D721Med (cell line): ENCODE measurements around the gene TCAF1.

Source experiments
- DNase-seq: peaks from one replicate; pipeline ENCODE4 v3.0.0; 2011; ENCODE audit warnings: low spot score; ENCODE audit not compliant: insufficient read length
- FAIRE-seq: peaks from 2 replicates; lab custom pipeline; 2011; peaks lifted over from hg19 to GRCh38; lab: Jason Lieb, UNC
- TF ChIP-seq, protein P1 (sequence below): IDR thresholded peaks from 2 replicates; pipeline ENCODE4 v1.5.1; 2012; ENCODE audit warnings: mild to moderate bottlenecking, control low read depth; ENCODE audit not compliant: insufficient read depth; ENCODE audit errors: missing control alignments

TCAF1 gene

DNA sequence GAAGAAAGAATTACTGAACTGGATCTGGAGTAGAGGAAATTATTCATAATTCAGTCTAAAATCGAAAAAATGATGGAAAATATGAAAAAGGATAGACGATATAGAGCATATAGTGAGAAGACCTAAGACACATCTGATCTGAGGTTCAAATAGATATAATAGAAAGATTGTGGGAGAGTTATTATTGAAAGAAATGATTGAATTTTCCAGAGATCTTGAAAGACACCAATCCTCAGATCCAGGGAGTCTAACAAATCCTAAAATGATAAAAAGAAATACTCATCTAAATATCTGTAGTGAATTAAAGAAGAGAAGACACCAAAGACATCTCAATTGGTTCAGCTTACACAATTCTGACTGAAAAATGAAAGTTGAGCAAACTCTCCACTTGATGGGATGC, 12.9 kb downstream of the TCAF1 start:
- FAIRE-seq = no peak
- no peak for DNase-seq
- TF ChIP-seq, protein P1, sequence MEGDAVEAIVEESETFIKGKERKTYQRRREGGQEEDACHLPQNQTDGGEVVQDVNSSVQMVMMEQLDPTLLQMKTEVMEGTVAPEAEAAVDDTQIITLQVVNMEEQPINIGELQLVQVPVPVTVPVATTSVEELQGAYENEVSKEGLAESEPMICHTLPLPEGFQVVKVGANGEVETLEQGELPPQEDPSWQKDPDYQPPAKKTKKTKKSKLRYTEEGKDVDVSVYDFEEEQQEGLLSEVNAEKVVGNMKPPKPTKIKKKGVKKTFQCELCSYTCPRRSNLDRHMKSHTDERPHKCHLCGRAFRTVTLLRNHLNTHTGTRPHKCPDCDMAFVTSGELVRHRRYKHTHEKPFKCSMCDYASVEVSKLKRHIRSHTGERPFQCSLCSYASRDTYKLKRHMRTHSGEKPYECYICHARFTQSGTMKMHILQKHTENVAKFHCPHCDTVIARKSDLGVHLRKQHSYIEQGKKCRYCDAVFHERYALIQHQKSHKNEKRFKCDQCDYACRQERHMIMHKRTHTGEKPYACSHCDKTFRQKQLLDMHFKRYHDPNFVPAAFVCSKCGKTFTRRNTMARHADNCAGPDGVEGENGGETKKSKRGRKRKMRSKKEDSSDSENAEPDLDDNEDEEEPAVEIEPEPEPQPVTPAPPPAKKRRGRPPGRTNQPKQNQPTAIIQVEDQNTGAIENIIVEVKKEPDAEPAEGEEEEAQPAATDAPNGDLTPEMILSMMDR = no peak

DNA sequence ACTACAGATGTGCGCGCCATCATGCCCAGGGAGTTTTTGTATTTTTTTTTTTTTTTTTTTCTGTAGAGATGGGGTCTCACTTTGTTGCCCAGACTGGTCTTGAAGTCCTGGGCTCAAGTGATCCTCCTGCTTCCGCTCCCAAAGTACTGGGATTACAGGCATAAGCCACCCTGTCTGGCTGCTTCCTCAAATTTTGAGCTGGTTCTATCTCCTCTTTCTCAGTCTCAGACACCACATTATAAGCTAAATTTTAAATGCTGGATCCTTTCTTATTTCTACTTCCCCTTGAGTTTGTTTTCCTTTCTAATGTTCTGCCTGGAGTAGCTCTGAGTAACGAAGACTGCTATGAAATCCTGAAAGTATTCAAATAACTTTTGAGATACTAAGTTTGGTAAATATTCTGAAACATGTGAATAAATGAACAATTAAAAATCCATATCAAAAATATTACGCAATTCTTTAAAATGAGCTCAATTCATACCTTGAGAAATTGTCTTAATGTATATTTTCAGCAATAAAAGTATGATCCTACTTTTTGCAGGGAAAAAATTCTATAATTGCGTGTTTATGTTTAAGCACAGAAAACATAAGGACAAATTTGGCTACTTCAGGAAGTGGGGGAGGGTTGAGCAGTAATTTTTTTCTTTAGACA, 15.0 kb downstream of the TCAF1 start:
- TF ChIP-seq, protein P1 = no peak
- no peak for FAIRE-seq
- no peak for DNase-seq

DNA sequence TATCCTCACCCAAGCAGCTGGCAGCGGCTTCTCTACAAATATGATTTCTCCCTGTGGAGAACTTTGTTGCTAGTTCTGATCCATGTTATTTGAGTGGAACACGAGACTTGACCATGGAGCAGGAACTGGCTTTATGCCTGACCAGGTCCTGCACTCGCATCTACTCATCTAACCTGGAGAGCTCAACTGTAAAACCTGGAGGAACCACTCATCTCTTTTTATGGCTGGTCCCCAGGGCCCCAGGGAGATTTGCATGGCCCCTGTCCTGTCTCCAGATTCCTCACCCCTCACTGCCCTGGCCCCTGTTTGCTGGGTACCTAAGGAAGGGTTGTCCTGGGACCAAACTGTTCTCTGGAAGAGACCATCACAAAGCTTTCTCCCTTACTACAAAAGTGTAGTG, 16.0 kb downstream of the TCAF1 start:
- no peak for FAIRE-seq
- TF ChIP-seq, protein P1 = no peak
- no peak for DNase-seq

DNA sequence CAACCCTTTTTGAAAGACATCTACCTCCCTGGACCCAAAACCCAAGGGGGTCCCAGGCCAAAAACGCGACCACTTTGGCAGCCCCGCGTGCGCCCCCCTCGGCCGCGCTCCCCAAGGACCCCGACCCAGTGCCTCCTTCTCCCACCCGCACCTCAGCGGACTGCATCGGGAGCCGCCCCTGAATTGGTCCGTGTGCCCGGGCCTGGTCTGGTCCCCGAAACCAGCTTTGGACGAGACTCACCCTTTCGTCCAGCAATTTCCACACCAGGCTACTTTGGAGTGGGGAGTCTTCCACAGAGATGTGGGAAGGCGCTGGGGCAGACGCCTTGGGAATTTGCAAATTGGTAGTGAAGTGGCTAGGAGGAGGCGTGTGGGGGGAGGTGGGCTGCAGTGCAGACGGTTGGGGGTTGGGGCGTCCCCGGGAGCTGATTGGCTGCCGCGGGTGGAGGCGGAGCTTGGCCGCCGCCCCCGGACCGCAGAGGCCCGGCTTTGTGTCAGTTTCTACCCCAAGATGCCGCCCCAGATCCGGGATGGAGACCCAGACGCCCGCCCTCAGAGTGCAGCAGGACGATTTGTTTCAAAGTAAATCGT, 16.9 kb downstream of the TCAF1 start:
- DNase-seq (peak; percentile 64), FAIRE-seq (no peak)
- TF ChIP-seq, protein P1 = no peak

DNA sequence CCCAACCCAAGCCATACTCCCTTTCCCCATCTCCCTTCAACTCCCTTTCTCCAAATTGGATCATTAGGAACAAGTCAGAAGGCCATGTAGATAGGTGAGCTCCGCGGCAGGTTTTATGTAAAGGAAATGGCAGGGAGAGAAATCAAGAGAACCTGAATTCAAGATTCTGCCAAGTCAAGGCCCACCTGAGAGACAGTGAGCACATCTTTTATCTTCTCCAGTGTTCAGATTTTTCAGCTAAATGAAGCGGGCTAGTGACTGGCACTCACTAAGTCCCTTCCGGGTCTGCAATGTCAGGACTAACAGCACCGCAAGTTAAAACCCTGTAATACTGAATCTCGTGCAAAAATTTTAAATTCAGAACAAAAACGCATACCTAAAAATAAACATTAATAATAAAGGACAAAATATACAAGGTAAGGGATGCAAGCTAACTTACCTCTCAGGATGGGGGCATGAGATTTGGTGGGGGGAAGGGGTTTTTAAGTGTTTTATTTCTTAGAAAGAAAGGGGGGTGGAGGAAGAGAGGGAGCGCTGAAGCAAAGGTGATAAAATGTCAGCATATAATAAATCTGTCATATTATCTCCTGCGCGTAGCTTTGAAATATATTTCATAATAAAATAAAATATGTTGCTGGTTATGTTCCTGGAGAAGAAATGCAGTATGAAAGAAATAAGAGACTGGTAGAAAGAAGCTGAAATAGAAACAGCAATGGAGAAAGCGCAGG, 17.6 kb downstream of the TCAF1 start:
- TF ChIP-seq, protein P1 = no peak
- DNase-seq (no peak), FAIRE-seq (no peak)

DNA sequence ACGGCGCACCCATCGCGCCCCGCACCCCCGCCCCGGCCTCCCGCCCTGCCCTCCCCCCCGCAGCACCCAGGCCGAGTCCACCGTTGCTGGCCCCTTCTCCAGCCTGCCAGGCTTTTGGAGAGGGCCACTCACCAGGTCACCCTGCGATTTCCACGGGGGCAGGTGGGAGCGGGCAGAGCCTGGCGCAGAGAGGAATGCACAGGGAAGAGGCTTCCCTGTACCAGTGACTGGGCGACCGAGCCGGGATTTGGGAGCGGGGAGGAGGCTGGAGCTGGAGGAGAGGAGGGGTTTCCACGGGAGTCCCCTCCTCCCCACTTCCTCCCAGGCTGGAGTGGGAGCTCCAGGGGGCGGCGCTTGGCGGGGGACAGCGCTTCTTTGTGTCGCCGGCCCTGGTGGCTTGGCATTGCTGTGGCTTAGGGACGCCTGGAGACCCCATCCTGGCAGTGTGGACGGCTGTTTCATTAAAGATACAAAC, 19.3 kb downstream of the TCAF1 start:
- TF ChIP-seq, protein P1 = no peak
- DNase-seq = peak; percentile 64
- FAIRE-seq = no peak

DNA sequence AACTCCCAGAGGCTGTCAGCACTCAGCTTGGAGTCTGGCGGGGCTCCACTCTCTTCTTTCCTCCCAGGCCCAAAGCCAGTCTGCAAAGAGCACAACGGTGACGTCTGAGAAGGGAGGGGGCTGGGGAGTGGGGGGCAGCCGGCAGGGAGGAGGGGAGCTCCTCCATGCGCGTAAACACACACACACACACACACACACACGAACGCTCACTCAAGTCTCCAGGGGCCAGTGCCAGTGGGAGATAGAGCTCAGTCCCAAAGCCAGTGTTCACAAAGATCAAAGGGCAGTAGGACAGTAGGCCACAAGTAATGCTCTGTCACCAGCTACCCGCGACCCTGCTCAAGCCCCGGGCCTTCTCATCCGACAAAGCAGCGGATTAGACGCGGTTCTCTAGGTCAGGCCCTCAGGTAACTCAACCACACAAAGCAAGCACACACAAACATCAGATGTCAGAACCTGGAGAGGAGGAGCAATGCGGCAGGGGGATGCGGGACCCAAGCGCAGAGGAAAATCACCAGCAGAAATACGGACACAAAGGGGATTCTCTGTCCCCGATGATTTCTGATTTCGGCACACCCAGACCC, 19.9 kb downstream of the TCAF1 start:
- FAIRE-seq (no peak), DNase-seq (no peak)
- TF ChIP-seq, protein P1 = no peak
